ENCODE results near the gene EGFL7. TPM values are rescaled to one million over a fixed set of nuclear protein-coding genes. Genes with fewer than 3 reads are reported as not detected.

The EGFL7 gene
- under 1 TPM; 0.28 to 0.47 (median 0.29) TPM for total RNA-seq
- total RNA-seq (2013) = 1.3 TPM

GRCh38 chr9:136662656-136663581, at the start of gene EGFL7:
TSS of gene EGFL7 (plus strand) at chr9:136662916. CDS start at chr9:136668283, 5,367 bp downstream.
- H3K36me3 Mint-ChIP-seq = no peaks in the 10 kb centered on the region
- peaks cover 56% of the 10 kb centered on the region for H3K27me3 ChIP-seq (ENCODE audit: control insufficient read depth, insufficient read depth, low read length)
- no peak within 1 kb of the TSS for H3K27ac ChIP-seq (ENCODE audit: low read length)

GRCh38 chr9:136613824-136614371, 48.8 kb upstream of the EGFL7 start:
- Histone ChIP-seq H3K4me3 (ENCODE audit: low read length) (no peak overlapping the region), H3K4me1 (ENCODE audit: control insufficient read depth, insufficient read depth, low read length) (peaks cover 45% of the 10 kb centered on the region), H3K27me3 (ENCODE audit: control insufficient read depth, insufficient read depth, low read length) (no peaks in the 10 kb centered on the region), H3K36me3 (ENCODE audit: control insufficient read depth, insufficient read depth, low read length) (no peaks in the 10 kb centered on the region), H3K9me3 (ENCODE audit: control insufficient read depth, insufficient read depth, low read length) (no peaks in the 10 kb centered on the region), H3K27ac (ENCODE audit: low read length) (no peak overlapping the region)
- DNase-seq (no peak), ATAC-seq (no peak)
- no peaks in the 10 kb centered on the region for H3K27me3 Mint-ChIP-seq (ENCODE audit: low read depth in 2 of 2)
- H3K9me3 Mint-ChIP-seq = no peaks in the 10 kb centered on the region
- H3K4me3 Mint-ChIP-seq = no peak overlapping the region
- no peak overlapping the region for H3K27ac Mint-ChIP-seq
- no peak for TF ChIP-seq CTCF (IDR thresholded peaks at IDR 0.05)
- peaks cover 34 to 39% of the 10 kb centered on the region in 2 donors for H3K4me1 Mint-ChIP-seq
- 90% methylated on average over 18 of the region's 19 CpGs for WGBS (ENCODE audit: insufficient coverage)
- intact Hi-C loops (cut with micrococcal nuclease) = loop anchor here (10.0 kb wide), 1 partner anchor 49 kb away; no protein-coding TSS in a partner anchor
- H3K36me3 Mint-ChIP-seq = no peaks in the 10 kb centered on the region

More at GRCh38 chr9:136662656-136663581, at the start of gene EGFL7:
- H3K36me3 ChIP-seq (ENCODE audit: control insufficient read depth, insufficient read depth, low read length) = no peaks in the 10 kb centered on the region
- intact Hi-C loops (cut with micrococcal nuclease) = no loop called here
- H3K4me3 ChIP-seq (ENCODE audit: low read length) = no peak within 1 kb of the TSS
- H3K9me3 ChIP-seq (ENCODE audit: control insufficient read depth, insufficient read depth, low read length) = no peaks in the 10 kb centered on the region
- ATAC-seq (no peak), DNase-seq (no peak)
- no peak within 1 kb of the TSS for H3K27ac Mint-ChIP-seq
- H3K9me3 Mint-ChIP-seq = no peaks in the 10 kb centered on the region
- peaks cover 8 to 19% of the 10 kb centered on the region in 2 donors for H3K27me3 Mint-ChIP-seq (ENCODE audit: low read depth in 2 of 2)
- no peak for TF ChIP-seq CTCF (IDR thresholded peaks at IDR 0.05)
- 62% methylated on average over 38 of the region's 38 CpGs for WGBS (ENCODE audit: insufficient coverage)
- H3K4me1 ChIP-seq (ENCODE audit: control insufficient read depth, insufficient read depth, low read length) = peaks cover 29% of the 10 kb centered on the region
- peaks cover 3 to 13% of the 10 kb centered on the region in 2 donors for H3K4me1 Mint-ChIP-seq
- H3K4me3 Mint-ChIP-seq = no peak within 1 kb of the TSS

- Histone ChIP-seq H3K27me3 (ENCODE audit: control insufficient read depth, insufficient read depth, low read length) (no peaks in the 10 kb centered on the region), H3K4me3 (ENCODE audit: low read length) (no peak overlapping the region), H3K27ac (ENCODE audit: low read length) (no peak overlapping the region), H3K36me3 (ENCODE audit: control insufficient read depth, insufficient read depth, low read length) (no peaks in the 10 kb centered on the region), H3K9me3 (ENCODE audit: control insufficient read depth, insufficient read depth, low read length) (no peaks in the 10 kb centered on the region), H3K4me1 (ENCODE audit: control insufficient read depth, insufficient read depth, low read length) (peaks cover 51% of the 10 kb centered on the region)
- H3K4me1 Mint-ChIP-seq = peaks cover 39 to 44% of the 10 kb centered on the region in 2 donors
- 96% methylated on average over 16 of the region's 22 CpGs for WGBS (ENCODE audit: insufficient coverage)
- no peak overlapping the region for H3K27ac Mint-ChIP-seq
- no peak overlapping the region for H3K4me3 Mint-ChIP-seq
- ATAC-seq (no peak), DNase-seq (no peak)
- intact Hi-C loops (cut with micrococcal nuclease) = loop anchor here (10.0 kb wide), 1 partner anchor 50 kb away; no protein-coding TSS in a partner anchor
- H3K27me3 Mint-ChIP-seq (ENCODE audit: low read depth in 2 of 2) = no peaks in the 10 kb centered on the region
- H3K9me3 Mint-ChIP-seq = no peaks in the 10 kb centered on the region
- no peaks in the 10 kb centered on the region for H3K36me3 Mint-ChIP-seq
- no peak for TF ChIP-seq CTCF (IDR thresholded peaks at IDR 0.05)
Observed at GRCh38 chr9:136614372-136614922, 48.3 kb upstream of the EGFL7 start.
